BE2C (cell line): ENCODE data around the gene RBM47.
"Not testable (repeated sequence)": the region's sequence is repeated elsewhere in the genome, so short reads cannot be mapped to it uniquely, and the experiment has no call there.

Source experiments
- DNase-seq: peaks from one replicate; pipeline ENCODE4 v3.0.0-alpha.2; 2020
- H3K27me3 ChIP-seq: fragments of 250-450 bp; sonication (Bioruptor Pico); 2 replicates; pipeline ENCODE4 v1.5.1; 2020; ENCODE audit warnings: mild to moderate bottlenecking
- H3K36me3 ChIP-seq: fragments of 250-450 bp; sonication (Bioruptor Pico); 2 replicates; pipeline ENCODE4 v1.5.1; 2020; ENCODE audit warnings: mild to moderate bottlenecking
- H3K4me1 ChIP-seq: fragments of 250-450 bp; sonication (Bioruptor Pico); 2 replicates; pipeline ENCODE4 v1.5.1; 2020
- H3K4me3 ChIP-seq: 2 replicates; pipeline ENCODE4 v1.5.1; 2011; ENCODE audit warnings: low read depth, low read length
- H3K9me3 ChIP-seq: fragments of 250-450 bp; sonication (Bioruptor Pico); 2 replicates; pipeline ENCODE4 v1.5.1; 2020
- TF ChIP-seq, protein P1 (sequence below): IDR thresholded peaks from 2 replicates; pipeline ENCODE4 v1.5.1; 2012; ENCODE audit warnings: mild to moderate bottlenecking, low read depth, low read length

The RBM47 gene

DNA sequence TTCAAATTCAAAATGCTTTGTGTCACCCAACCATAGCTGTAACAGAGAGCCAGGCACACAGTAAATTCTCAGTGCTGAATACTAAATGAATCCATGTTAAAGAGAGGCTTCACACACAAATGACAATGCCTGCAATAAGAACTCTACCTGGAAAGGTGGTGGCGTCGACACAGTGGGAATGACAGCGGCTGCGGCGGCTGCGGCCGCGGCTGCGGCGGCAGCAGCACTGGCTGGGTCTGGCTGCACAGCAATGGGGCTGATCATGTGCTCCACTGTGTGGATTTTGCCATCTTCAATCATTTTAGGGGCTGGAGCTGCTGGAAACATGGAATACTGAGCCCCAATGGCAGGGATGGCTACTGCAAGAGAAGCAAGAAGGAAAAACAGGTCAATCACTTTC lies 197.2 kb downstream of the RBM47 start:
- TF ChIP-seq, protein P1, sequence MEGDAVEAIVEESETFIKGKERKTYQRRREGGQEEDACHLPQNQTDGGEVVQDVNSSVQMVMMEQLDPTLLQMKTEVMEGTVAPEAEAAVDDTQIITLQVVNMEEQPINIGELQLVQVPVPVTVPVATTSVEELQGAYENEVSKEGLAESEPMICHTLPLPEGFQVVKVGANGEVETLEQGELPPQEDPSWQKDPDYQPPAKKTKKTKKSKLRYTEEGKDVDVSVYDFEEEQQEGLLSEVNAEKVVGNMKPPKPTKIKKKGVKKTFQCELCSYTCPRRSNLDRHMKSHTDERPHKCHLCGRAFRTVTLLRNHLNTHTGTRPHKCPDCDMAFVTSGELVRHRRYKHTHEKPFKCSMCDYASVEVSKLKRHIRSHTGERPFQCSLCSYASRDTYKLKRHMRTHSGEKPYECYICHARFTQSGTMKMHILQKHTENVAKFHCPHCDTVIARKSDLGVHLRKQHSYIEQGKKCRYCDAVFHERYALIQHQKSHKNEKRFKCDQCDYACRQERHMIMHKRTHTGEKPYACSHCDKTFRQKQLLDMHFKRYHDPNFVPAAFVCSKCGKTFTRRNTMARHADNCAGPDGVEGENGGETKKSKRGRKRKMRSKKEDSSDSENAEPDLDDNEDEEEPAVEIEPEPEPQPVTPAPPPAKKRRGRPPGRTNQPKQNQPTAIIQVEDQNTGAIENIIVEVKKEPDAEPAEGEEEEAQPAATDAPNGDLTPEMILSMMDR: no peak
- Histone ChIP-seq H3K27me3 (no peaks in the 10 kb centered on the region), H3K4me3 (no peak overlapping the region), H3K4me1 (no peaks in the 10 kb centered on the region), H3K36me3 (no peaks in the 10 kb centered on the region), H3K9me3 (no peaks in the 10 kb centered on the region)
- no peak for DNase-seq

- not testable (repeated sequence) for H3K36me3 ChIP-seq, H3K4me3 ChIP-seq, H3K9me3 ChIP-seq, DNase-seq, H3K27me3 ChIP-seq, H3K4me1 ChIP-seq
Measured at GRCh38 chr4:40427871-40428270, 201.8 kb downstream of the RBM47 start.

DNA sequence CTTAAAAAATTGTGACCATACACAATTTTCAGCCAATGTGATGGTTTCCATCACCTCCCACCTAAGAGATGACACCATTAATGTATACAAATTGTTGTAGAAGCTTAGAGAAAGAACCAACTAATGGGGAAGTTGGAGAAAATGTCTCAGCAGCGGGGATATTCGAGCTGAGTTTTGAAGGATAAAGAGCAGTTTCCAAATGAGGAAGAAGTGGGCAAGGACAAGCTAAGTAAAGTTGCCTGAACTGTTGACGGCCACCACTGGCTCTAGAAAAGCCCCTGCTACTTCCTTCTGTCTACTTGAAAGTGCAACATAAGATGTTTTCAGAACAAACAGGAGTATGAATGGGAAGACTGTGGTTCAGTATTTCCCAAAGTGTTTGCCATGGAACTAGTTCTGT lies 202.5 kb downstream of the RBM47 start:
- TF ChIP-seq, protein P1: no peak
- no peaks in the 10 kb centered on the region for H3K4me1 ChIP-seq
- no peak for DNase-seq
- H3K4me3 ChIP-seq: no peak overlapping the region
- H3K27me3 ChIP-seq: no peaks in the 10 kb centered on the region
- no peaks in the 10 kb centered on the region for H3K9me3 ChIP-seq
- no peaks in the 10 kb centered on the region for H3K36me3 ChIP-seq

GRCh38 chr4:40425799-40426574 lies 203.7 kb downstream of the RBM47 start:
- no peaks in the 10 kb centered on the region for H3K4me1 ChIP-seq
- TF ChIP-seq, protein P1: no peak
- no peaks in the 10 kb centered on the region for H3K36me3 ChIP-seq
- no peaks in the 10 kb centered on the region for H3K27me3 ChIP-seq
- no peaks in the 10 kb centered on the region for H3K9me3 ChIP-seq
- no peak for DNase-seq
- H3K4me3 ChIP-seq: no peak overlapping the region

GRCh38 chr4:40423735-40424134 lies 205.9 kb downstream of the RBM47 start:
- TF ChIP-seq, protein P1: no peak
- H3K9me3 ChIP-seq: no peaks in the 10 kb centered on the region
- no peaks in the 10 kb centered on the region for H3K36me3 ChIP-seq
- no peaks in the 10 kb centered on the region for H3K27me3 ChIP-seq
- no peak overlapping the region for H3K4me3 ChIP-seq
- H3K4me1 ChIP-seq: no peaks in the 10 kb centered on the region
- no peak for DNase-seq

GRCh38 chr4:40421839-40422708 lies 207.6 kb downstream of the RBM47 start:
- Histone ChIP-seq H3K36me3 (no peaks in the 10 kb centered on the region), H3K4me3 (no peak overlapping the region), H3K27me3 (no peaks in the 10 kb centered on the region), H3K4me1 (no peaks in the 10 kb centered on the region), H3K9me3 (no peaks in the 10 kb centered on the region)
- TF ChIP-seq, protein P1: no peak
- no peak for DNase-seq
